Adipocyte (in vitro differentiated cells): ENCODE data around the gene TMC2.

Experiments used
- DNase-seq: peaks from one replicate; pipeline ENCODE4 v3.0.0-alpha.2; 2015; ENCODE audit warnings: low read depth
- H3K27me3 ChIP-seq: replicated peaks from 2 replicates; pipeline ENCODE4 v1.7.0; 2013; ENCODE audit warnings: mild to moderate bottlenecking, low read length, moderate library complexity; ENCODE audit not compliant: control insufficient read depth, insufficient read depth
- H3K36me3 ChIP-seq: 2 replicates; pipeline ENCODE4 v1.7.0; 2013; ENCODE audit warnings: low read length, mild to moderate bottlenecking, moderate library complexity; ENCODE audit not compliant: control insufficient read depth, insufficient read depth, severe bottlenecking
- H3K4me1 ChIP-seq: 2 replicates; pipeline ENCODE4 v1.7.0; 2013; ENCODE audit warnings: mild to moderate bottlenecking, low read length, moderate library complexity; ENCODE audit not compliant: control insufficient read depth, insufficient read depth
- H3K4me3 ChIP-seq: 2 replicates; pipeline ENCODE4 v1.7.0; 2013; ENCODE audit warnings: mild to moderate bottlenecking, low read length, moderate library complexity
- H3K9ac ChIP-seq: 2 replicates; pipeline ENCODE4 v1.7.0; 2013; ENCODE audit warnings: mild to moderate bottlenecking, low read length, moderate library complexity
- H3K9me3 ChIP-seq: 2 replicates; pipeline ENCODE4 v1.7.0; 2013; ENCODE audit warnings: mild to moderate bottlenecking, low read length, moderate library complexity; ENCODE audit not compliant: control insufficient read depth

TMC2 gene

DNA sequence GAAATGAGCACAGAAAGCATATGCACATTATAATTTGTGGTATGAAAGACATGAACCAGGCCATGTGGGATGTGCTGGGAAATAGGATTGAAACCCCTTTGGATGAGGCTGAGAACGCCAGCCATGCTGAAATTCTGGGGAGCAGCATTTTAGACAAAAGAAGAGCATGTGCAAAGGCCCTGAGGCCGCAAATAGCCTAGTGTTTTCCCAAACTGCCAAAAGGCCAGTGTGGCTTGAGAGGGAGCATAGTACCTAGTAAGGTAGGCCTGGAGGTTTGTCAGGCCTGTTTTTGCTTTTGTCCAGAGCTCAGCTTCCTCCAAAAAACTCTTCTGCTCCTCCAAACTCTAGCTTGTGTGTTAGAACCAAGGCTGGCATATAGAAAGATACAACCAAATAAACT is 58.7 kb downstream of the TMC2 start:
- Histone ChIP-seq H3K4me1 (no peaks in the 10 kb centered on the region), H3K4me3 (no peak overlapping the region), H3K9ac (no peak overlapping the region), H3K36me3 (no peaks in the 10 kb centered on the region), H3K27me3 (peaks cover 12% of the 10 kb centered on the region), H3K9me3 (peaks cover 5% of the 10 kb centered on the region)
- DNase-seq = no peak

- H3K36me3 ChIP-seq = no peaks in the 10 kb centered on the region
- peaks cover 5% of the 10 kb centered on the region for H3K9me3 ChIP-seq
- no peak for DNase-seq
- H3K9ac ChIP-seq = no peak overlapping the region
- no peak overlapping the region for H3K4me3 ChIP-seq
- peaks cover 12% of the 10 kb centered on the region for H3K27me3 ChIP-seq
- H3K4me1 ChIP-seq = no peaks in the 10 kb centered on the region
Measured at GRCh38 chr20:2596673-2597279, 60.4 kb downstream of the TMC2 start.

- Histone ChIP-seq H3K9me3 (no peaks in the 10 kb centered on the region), H3K4me3 (no peak overlapping the region), H3K9ac (no peak overlapping the region), H3K4me1 (peaks cover 5% of the 10 kb centered on the region), H3K27me3 (no peaks in the 10 kb centered on the region), H3K36me3 (no peaks in the 10 kb centered on the region)
- peak; percentile 42 for DNase-seq
Measured at GRCh38 chr20:2599288-2600006, 63.1 kb downstream of the TMC2 start.

GRCh38 chr20:2602046-2602735 is 65.8 kb downstream of the TMC2 start:
- H3K36me3 ChIP-seq = no peaks in the 10 kb centered on the region
- no peak overlapping the region for H3K4me3 ChIP-seq

DNA sequence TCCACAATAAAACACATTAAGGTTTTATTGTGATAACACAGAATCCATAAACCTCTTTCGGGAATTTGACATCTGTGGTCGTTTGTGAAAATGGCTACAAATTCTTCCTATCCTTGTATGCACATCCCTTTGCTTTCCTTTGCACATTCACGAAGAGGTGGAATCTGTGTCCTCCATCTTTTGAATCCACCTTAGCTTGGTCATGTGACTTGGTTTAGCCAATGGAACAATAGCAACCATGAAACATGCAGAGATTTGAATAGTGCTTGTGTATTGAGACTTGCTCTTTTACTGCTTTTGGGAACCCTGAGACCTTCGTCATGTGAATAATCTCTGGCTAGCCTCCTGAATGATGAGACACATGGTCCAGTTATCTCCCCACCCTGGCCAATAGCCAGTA is 66.4 kb downstream of the TMC2 start:
- no peak for DNase-seq
- H3K36me3 ChIP-seq = no peaks in the 10 kb centered on the region
- H3K9ac ChIP-seq = no peak overlapping the region
- no peaks in the 10 kb centered on the region for H3K27me3 ChIP-seq
- peaks cover 5% of the 10 kb centered on the region for H3K4me1 ChIP-seq
- no peak overlapping the region for H3K4me3 ChIP-seq
- peaks cover 30% of the 10 kb centered on the region for H3K9me3 ChIP-seq

More at GRCh38 chr20:2602046-2602735, 65.8 kb downstream of the TMC2 start:
- Histone ChIP-seq H3K9ac (no peak overlapping the region), H3K9me3 (peaks cover 26% of the 10 kb centered on the region), H3K4me1 (peaks cover 5% of the 10 kb centered on the region), H3K27me3 (no peaks in the 10 kb centered on the region)
- DNase-seq = peak; percentile 52

- H3K27me3 ChIP-seq = no peaks in the 10 kb centered on the region
- no peaks in the 10 kb centered on the region for H3K36me3 ChIP-seq
- DNase-seq = peak; percentile 11
- no peak overlapping the region for H3K4me3 ChIP-seq
- no peak overlapping the region for H3K9ac ChIP-seq
- peaks cover 30% of the 10 kb centered on the region for H3K9me3 ChIP-seq
- peaks cover 5% of the 10 kb centered on the region for H3K4me1 ChIP-seq
Measured at GRCh38 chr20:2603816-2604505, 67.6 kb downstream of the TMC2 start.

GRCh38 chr20:2604506-2604835 is 68.1 kb downstream of the TMC2 start:
- Histone ChIP-seq H3K4me1 (peaks cover 5% of the 10 kb centered on the region), H3K27me3 (no peaks in the 10 kb centered on the region), H3K36me3 (no peaks in the 10 kb centered on the region), H3K9ac (no peak overlapping the region), H3K4me3 (no peak overlapping the region), H3K9me3 (peaks cover 35% of the 10 kb centered on the region)
- DNase-seq = no peak

DNA sequence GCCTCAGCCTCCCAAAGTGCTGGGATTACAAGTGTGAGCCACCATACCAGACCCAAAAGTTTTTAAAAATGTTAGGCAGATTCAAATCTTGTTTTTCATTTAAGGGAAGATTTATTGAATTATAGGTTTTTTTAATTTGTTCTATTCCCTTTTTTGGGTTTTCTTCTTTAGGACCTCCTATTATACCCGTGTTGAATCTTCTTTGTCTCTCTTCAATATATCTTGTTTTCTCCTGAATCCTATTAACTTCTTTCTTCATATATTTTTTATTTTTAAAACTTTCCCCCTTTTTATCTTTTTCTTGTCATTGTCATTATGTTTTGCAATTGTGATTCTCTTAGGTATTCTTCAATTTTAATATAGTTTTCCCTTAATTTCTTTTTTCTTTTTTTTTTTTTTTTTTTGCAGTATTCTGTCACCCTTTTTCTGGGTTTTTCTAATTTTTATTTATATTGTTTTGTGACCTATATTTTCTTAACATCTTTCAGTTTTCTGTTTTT is 70.2 kb downstream of the TMC2 start:
- no peak overlapping the region for H3K9ac ChIP-seq
- H3K27me3 ChIP-seq = peaks cover 3% of the 10 kb centered on the region
- H3K4me3 ChIP-seq = no peak overlapping the region
- H3K4me1 ChIP-seq = peaks cover 5% of the 10 kb centered on the region
- no peak for DNase-seq
- H3K36me3 ChIP-seq = no peaks in the 10 kb centered on the region
- peaks cover 36% of the 10 kb centered on the region for H3K9me3 ChIP-seq

- no peaks in the 10 kb centered on the region for H3K36me3 ChIP-seq
- H3K27me3 ChIP-seq = peaks cover 4% of the 10 kb centered on the region
- no peak overlapping the region for H3K9ac ChIP-seq
- H3K9me3 ChIP-seq = peaks cover 33% of the 10 kb centered on the region
- H3K4me3 ChIP-seq = no peak overlapping the region
- H3K4me1 ChIP-seq = no peaks in the 10 kb centered on the region
- no peak for DNase-seq
Measured at GRCh38 chr20:2610326-2610725, 74.0 kb downstream of the TMC2 start.

GRCh38 chr20:2610941-2611720 is 74.8 kb downstream of the TMC2 start:
- Histone ChIP-seq H3K9ac (no peak overlapping the region), H3K9me3 (peaks cover 28% of the 10 kb centered on the region), H3K4me3 (no peak overlapping the region), H3K4me1 (no peaks in the 10 kb centered on the region), H3K36me3 (no peaks in the 10 kb centered on the region), H3K27me3 (peaks cover 12% of the 10 kb centered on the region)
- no peak for DNase-seq
